ENCODE results near the gene SYT1. TPM values are rescaled to one million over a fixed set of nuclear protein-coding genes. Genes with fewer than 3 reads are reported as not detected.
"Not testable (repeated sequence)": the region's sequence is repeated elsewhere in the genome, so short reads cannot be mapped to it uniquely, and the experiment has no call there.

Gene SYT1
- total and polyA plus RNA-seq, 8 donors: under 0.01 to 11.4 (median 0.88) TPM

DNA sequence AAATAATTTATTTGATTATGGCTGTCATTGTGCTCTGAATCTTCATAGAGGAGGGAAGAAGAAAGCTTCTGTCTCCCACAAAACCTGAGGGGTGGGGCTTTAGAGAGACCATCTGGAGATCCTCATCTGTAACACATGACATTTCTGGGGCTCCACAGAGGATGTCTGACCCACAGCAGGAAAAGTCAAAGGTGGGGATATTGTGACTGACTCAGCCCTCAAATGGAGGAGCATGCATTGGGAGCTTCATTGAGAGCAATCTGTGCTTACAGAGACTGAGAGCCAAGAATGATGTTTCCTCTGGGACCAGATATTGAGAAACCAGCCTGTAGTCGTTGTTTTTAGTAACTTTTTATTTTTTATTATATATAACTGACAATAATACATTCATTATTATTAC lies 158.7 kb downstream of the SYT1 start:
- no peaks in the 10 kb centered on the region for H3K9me3 ChIP-seq
- intact Hi-C loops (cut with DNase I; ENCODE audit: low total_unique reads): no loop called here
- no peaks in the 10 kb centered on the region for H3K27me3 ChIP-seq
- H3K36me3 ChIP-seq: no peaks in the 10 kb centered on the region
- TF ChIP-seq POLR2AphosphoS5 (IDR thresholded peaks at IDR 0.05) (no peak), POLR2A (IDR thresholded peaks at IDR 0.05) (no peak), EP300 (IDR thresholded peaks at IDR 0.05) (no peak)
- TF ChIP-seq, protein P1, sequence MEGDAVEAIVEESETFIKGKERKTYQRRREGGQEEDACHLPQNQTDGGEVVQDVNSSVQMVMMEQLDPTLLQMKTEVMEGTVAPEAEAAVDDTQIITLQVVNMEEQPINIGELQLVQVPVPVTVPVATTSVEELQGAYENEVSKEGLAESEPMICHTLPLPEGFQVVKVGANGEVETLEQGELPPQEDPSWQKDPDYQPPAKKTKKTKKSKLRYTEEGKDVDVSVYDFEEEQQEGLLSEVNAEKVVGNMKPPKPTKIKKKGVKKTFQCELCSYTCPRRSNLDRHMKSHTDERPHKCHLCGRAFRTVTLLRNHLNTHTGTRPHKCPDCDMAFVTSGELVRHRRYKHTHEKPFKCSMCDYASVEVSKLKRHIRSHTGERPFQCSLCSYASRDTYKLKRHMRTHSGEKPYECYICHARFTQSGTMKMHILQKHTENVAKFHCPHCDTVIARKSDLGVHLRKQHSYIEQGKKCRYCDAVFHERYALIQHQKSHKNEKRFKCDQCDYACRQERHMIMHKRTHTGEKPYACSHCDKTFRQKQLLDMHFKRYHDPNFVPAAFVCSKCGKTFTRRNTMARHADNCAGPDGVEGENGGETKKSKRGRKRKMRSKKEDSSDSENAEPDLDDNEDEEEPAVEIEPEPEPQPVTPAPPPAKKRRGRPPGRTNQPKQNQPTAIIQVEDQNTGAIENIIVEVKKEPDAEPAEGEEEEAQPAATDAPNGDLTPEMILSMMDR (IDR thresholded peaks at IDR 0.05): no peak
- H3K4me3 ChIP-seq: no peak overlapping the region
- WGBS, 5 donors: 30 to 50% (median 41%) methylated on average over 1 of the region's 1 CpG
- DNase-seq: no peak
- H3K4me1 ChIP-seq: no peaks in the 10 kb centered on the region
- H3K27ac ChIP-seq: no peak overlapping the region

DNA sequence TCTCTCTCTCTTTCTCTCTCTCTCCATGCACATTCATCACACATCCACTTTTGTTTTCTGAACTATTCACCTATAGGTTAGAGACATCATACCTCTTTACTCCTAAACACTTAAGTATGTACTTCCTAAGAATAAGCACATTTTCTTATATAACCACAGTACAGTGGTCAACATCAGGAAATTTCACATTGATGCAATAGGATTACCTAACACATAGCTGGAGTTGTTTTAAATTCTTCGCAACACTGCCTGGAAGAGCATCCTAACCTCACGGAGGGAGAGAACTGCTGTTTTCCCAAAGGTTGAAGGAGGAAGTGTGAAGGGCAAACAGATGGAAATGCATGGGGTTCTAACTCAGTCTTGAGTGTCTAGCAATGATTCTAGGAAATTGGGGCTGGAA lies 159.2 kb downstream of the SYT1 start:
- H3K4me1 ChIP-seq: no peaks in the 10 kb centered on the region
- no peaks in the 10 kb centered on the region for H3K27me3 ChIP-seq
- no peaks in the 10 kb centered on the region for H3K9me3 ChIP-seq
- DNase-seq: no peak
- no peak overlapping the region for H3K4me3 ChIP-seq
- H3K27ac ChIP-seq: no peak overlapping the region
- intact Hi-C loops (cut with DNase I; ENCODE audit: low total_unique reads): no loop called here
- 71 to 87% (median 85%) methylated on average over 2 of the region's 2 CpGs for WGBS, 5 donors
- TF ChIP-seq EP300 (IDR thresholded peaks at IDR 0.05): no peak
- TF ChIP-seq, protein P1 (IDR thresholded peaks at IDR 0.05): no peak
- no peak for TF ChIP-seq POLR2A (IDR thresholded peaks at IDR 0.05)
- TF ChIP-seq POLR2AphosphoS5 (IDR thresholded peaks at IDR 0.05): no peak
- H3K36me3 ChIP-seq: no peaks in the 10 kb centered on the region

DNA sequence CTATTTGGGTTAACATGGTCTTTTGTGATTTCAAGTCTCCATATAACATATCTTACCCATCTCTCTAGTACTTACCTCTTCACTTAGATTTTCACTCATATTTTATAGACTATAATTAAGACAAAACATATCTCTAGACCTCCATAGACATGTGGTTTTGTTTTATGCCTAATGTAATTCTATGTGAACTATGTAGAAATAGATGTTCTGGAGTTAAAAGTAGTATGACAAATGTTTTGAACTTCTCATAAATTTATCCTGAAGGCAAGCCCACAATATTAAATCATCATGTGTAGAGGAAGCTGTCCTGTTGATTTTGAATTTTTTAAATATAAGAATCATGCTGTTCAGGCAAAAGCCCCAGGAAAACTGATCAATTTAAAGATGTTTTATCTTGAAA lies 169.2 kb downstream of the SYT1 start:
- TF ChIP-seq POLR2AphosphoS5 (IDR thresholded peaks at IDR 0.05) (no peak), POLR2A (IDR thresholded peaks at IDR 0.05) (no peak), EP300 (IDR thresholded peaks at IDR 0.05) (no peak)
- TF ChIP-seq, protein P1 (IDR thresholded peaks at IDR 0.05): no peak
- Histone ChIP-seq H3K4me1 (no peaks in the 10 kb centered on the region), H3K36me3 (no peaks in the 10 kb centered on the region), H3K27me3 (no peaks in the 10 kb centered on the region), H3K9me3 (no peaks in the 10 kb centered on the region), H3K4me3 (no peak overlapping the region), H3K27ac (no peak overlapping the region)
- DNase-seq: no peak
- intact Hi-C loops (cut with DNase I; ENCODE audit: low total_unique reads): no loop called here

DNA sequence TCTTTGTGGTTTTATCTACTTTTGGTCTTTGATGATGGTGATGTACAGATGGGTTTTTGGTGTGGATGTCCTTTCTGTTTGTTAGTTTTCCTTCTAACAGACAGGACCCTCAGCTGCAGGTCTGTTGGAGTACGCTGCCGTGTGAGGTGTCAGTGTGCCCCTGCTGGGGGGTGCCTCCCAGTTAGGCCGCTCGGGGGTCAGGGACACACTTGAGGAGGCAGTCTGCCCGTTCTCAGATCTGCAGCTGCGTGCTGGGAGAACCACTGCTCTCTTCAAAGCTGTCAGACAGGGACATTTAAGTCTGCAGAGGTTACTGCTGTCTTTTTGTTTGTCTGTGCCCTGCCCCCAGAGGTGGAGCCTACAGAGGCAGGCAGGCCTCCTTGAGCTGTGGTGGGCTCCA lies 180.2 kb downstream of the SYT1 start:
- H3K9me3 ChIP-seq; H3K27ac ChIP-seq; H3K4me1 ChIP-seq; H3K27me3 ChIP-seq; H3K4me3 ChIP-seq; DNase-seq; intact Hi-C loops (cut with DNase I; ENCODE audit: low total_unique reads); H3K36me3 ChIP-seq: not testable (repeated sequence)
- WGBS, 5 donors: 80 to 85% (median 81%) methylated on average over 5 to 6 of the region's 6 CpGs; no CpG with 5 or more reads in 1 of the 5 donors

DNA sequence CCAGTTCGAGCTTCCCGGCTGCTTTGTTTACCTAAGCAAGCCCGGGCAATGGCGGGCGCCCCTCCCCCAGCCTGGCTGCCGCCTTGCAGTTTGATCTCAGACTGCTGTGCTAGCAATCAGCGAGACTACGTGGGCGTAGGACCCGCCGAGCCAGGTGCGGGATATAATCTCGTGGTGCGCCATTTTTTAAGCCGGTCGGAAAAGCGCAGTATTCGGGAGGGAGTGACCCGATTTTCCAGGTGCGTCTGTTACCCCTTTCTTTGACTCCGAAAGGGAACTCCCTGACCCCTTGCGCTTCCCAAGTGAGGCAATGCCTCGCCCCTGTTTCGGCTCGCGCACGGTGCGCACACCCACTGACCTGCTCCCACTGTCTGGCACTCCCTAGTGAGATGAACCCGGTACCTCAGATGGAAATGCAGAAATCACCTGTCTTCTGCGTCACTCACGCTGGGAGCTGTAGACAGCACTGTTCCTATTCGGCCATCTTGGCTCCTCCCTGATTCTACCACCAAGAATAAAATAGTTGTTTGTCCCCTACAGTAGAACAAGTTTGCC lies 180.7 kb downstream of the SYT1 start:
- intact Hi-C loops (cut with DNase I; ENCODE audit: low total_unique reads); H3K27ac ChIP-seq; H3K36me3 ChIP-seq; H3K27me3 ChIP-seq; H3K4me3 ChIP-seq; DNase-seq; H3K4me1 ChIP-seq; H3K9me3 ChIP-seq: not testable (repeated sequence)
- 86 to 96% (median 91%) methylated on average over 26 to 32 of the region's 32 CpGs for WGBS, 5 donors
